Measurements from ENCODE around the gene ST3GAL5.
"Not testable (repeated sequence)": the region's sequence is repeated elsewhere in the genome, so short reads cannot be mapped to it uniquely, and the experiment has no call there.

ST3GAL5 gene

GRCh38 chr2:85892216-85892944 is 3.6 kb upstream of the ST3GAL5 start:
- no peak for DNase-seq

- DNase-seq = peak; percentile 63
Observed at GRCh38 chr2:85890522-85891176, 1.9 kb upstream of the ST3GAL5 start.

- DNase-seq = no peak
Observed at GRCh38 chr2:85889627-85890281, 964 bp upstream of the ST3GAL5 start.

GRCh38 chr2:85888020-85888683 is 638 bp downstream of the ST3GAL5 start:
- DNase-seq = no peak

GRCh38 chr2:85887566-85888019 is 1.2 kb downstream of the ST3GAL5 start:
- DNase-seq = peak; percentile 88

GRCh38 chr2:85886590-85886989 is 2.2 kb downstream of the ST3GAL5 start:
- DNase-seq = peak; percentile 88

GRCh38 chr2:85886141-85886540 is 2.6 kb downstream of the ST3GAL5 start:
- no peak for DNase-seq

- not testable (repeated sequence) for DNase-seq
Observed at GRCh38 chr2:85881781-85882180, 7.0 kb downstream of the ST3GAL5 start.

GRCh38 chr2:85880716-85881328 is 8.0 kb downstream of the ST3GAL5 start:
- peak; percentile 12 for DNase-seq

- DNase-seq = no peak
Observed at GRCh38 chr2:85878719-85879370, 9.9 kb downstream of the ST3GAL5 start.

GRCh38 chr2:85875350-85876050 is 13.3 kb downstream of the ST3GAL5 start:
- DNase-seq = peak; percentile 54

GRCh38 chr2:85873679-85874078 is 15.1 kb downstream of the ST3GAL5 start:
- no peak for DNase-seq

GRCh38 chr2:85872536-85873161 is 16.1 kb downstream of the ST3GAL5 start:
- no peak for DNase-seq

- DNase-seq = no peak
Observed at GRCh38 chr2:85871494-85872164, 17.2 kb downstream of the ST3GAL5 start.

GRCh38 chr2:85868822-85869221 is 20.0 kb downstream of the ST3GAL5 start:
- no peak for DNase-seq

- DNase-seq = no peak
Observed at GRCh38 chr2:85867556-85868292, 21.1 kb downstream of the ST3GAL5 start.

GRCh38 chr2:85867121-85867520 is 21.7 kb downstream of the ST3GAL5 start:
- no peak for DNase-seq

- no peak for DNase-seq
Observed at GRCh38 chr2:85866165-85866659, 22.6 kb downstream of the ST3GAL5 start.

- no peak for DNase-seq
Observed at GRCh38 chr2:85865539-85866164, 23.1 kb downstream of the ST3GAL5 start.
